OCI-LY3 (cell line): ENCODE data around the gene MIDN.

Source experiments
- CTCF ChIP-seq: fragments of 200-600, 300-600 bp; sonication (generic); IDR thresholded peaks from 2 replicates; pipeline ENCODE4 v1.5.1; 2014; ENCODE audit warnings: antibody characterized with exemption, low read length, low read depth
- EZH2phosphoT487 ChIP-seq: fragments of 200-600 bp; shearing (Covaris generic); IDR thresholded peaks from 2 replicates; pipeline ENCODE4 v1.6.1; 2018; ENCODE audit warnings: antibody characterized with exemption, mixed run types, low read depth

GRCh38 chr19:1220976-1221903 is 27.1 kb upstream of the MIDN start:
- peak; percentile 53 for TF ChIP-seq CTCF
- TF ChIP-seq EZH2phosphoT487: no peak
